Measurements from ENCODE around the gene RIMS1.

Gene RIMS1

DNA sequence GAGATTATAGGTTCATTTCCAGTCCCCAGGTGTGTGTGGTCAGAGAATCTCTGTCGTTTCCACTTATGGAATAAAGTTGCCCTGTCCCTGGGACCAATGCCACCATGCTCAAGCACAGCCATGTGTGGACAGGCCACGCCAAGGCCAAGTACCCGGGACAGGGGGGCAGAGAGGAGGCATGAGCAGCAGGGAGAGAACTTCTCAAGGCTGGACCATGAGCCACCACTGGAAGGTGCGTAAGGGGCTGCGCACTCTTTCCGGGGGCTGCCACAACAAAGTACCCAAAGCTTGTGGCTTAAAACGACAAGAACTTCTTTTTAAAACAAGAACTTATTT lies 526.3 kb downstream of the RIMS1 start:
- DNase-seq (ENCODE audit: low read depth in 2 of 2) = no peak

- no peak for DNase-seq (ENCODE audit: low read depth in 2 of 2)
Measured at GRCh38 chr6:72413884-72414283, 527.5 kb downstream of the RIMS1 start.

- no peak for DNase-seq (ENCODE audit: low read depth in 2 of 2)
Measured at GRCh38 chr6:72414657-72415056, 528.3 kb downstream of the RIMS1 start.

GRCh38 chr6:72416744-72417465 lies 530.6 kb downstream of the RIMS1 start:
- DNase-seq (ENCODE audit: low read depth in 2 of 2) = no peak

- no peak for DNase-seq (ENCODE audit: low read depth in 2 of 2)
Measured at GRCh38 chr6:72417759-72418158, 531.4 kb downstream of the RIMS1 start.

- no peak for DNase-seq (ENCODE audit: low read depth in 2 of 2)
Measured at GRCh38 chr6:72418495-72418894, 532.1 kb downstream of the RIMS1 start.

- no peak for DNase-seq (ENCODE audit: low read depth in 2 of 2)
Measured at GRCh38 chr6:72419966-72420365, 533.6 kb downstream of the RIMS1 start.

DNA sequence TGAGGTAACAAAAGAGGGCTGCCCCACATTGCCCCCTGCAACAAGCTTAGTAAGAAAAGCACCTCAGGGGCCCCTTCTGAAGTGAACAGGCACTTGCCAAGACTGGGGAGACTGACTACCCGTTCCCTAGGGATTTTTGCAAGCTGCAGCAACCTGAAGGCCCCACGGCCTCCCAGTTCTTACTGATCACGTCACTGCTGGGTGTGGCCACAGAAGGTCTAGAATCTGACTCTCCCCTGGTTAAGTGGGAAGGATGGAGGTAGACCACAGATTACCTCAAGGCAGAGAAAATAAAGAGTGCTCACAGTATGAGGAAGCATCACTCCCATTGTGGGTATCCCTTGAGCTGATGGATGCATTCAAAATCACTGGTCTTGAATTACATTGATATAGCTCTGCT lies 534.1 kb downstream of the RIMS1 start:
- no peak for DNase-seq (ENCODE audit: low read depth in 2 of 2)

GRCh38 chr6:72421387-72421786 lies 535.0 kb downstream of the RIMS1 start:
- no peak for DNase-seq (ENCODE audit: low read depth in 2 of 2)

GRCh38 chr6:72422171-72422570 lies 535.8 kb downstream of the RIMS1 start:
- DNase-seq (ENCODE audit: low read depth in 2 of 2) = no peak

DNA sequence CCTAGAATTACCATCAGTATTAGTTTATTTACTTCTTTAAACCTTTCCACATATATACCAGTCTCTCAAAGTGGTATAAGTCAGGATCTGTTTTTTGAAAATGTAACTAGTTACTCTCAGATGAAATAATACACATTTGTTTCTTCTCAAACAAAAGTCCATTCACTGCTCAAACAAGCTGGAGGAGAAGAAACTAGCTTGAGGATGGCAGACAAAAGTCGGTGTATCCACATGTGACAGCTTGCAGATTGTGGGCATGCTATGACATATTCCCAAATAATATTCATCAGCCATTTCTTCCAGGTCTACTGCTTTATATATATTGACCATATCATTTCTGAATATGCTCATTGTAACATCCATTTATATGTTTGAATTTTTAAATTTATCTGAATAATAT lies 538.1 kb downstream of the RIMS1 start:
- no peak for DNase-seq (ENCODE audit: low read depth in 2 of 2)

DNA sequence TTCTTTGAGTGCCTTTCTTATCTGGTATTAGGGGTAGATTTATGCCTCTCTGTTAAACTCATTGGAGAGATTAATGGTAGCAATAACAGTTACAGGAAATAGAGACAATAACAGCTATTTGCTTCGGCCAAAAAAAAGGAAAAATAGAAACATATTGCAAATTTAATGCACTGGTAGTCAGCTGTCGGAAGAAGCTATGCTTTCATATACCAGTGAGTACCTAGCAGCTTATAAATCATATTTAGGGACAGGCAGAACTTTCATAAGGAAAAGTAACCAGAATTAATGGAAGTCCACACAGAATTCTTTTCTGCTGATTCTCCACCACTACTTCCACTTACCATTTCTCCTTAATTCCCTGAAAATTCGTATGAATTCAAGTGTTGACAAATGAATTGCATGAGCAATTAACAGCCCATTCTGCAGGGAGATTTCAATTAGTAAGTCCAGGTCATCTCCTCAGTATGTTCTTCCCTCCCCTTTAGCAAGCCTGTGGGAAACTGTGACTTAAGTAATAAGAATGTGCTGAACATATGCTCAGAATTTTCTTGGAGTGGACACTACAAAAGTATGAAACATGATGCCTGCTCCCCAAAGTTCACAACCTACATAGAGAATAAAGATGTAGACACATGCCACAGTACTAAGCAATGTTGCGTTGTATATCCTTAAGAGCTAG lies 538.8 kb downstream of the RIMS1 start:
- DNase-seq (ENCODE audit: low read depth in 2 of 2) = no peak

- no peak for DNase-seq (ENCODE audit: low read depth in 2 of 2)
Measured at GRCh38 chr6:72440611-72441010, 554.3 kb downstream of the RIMS1 start.

- DNase-seq (ENCODE audit: low read depth in 2 of 2) = no peak
Measured at GRCh38 chr6:72446430-72446829, 560.1 kb downstream of the RIMS1 start.
